ENCODE measurements around the gene PDPN.

GRCh38 chr1:13617108-13617507, 33.5 kb downstream of the PDPN start:
- TF ChIP-seq CTCF (IDR thresholded peaks at IDR 0.05) (no peak), POLR2A (IDR thresholded peaks at IDR 0.05) (no peak)

Data from testis (tissue), 2 donors.